HG03521 (cell line): ENCODE data around the gene TBCC.
"Not testable (repeated sequence)": the region's sequence is repeated elsewhere in the genome, so short reads cannot be mapped to it uniquely, and the experiment has no call there.

Source experiments
- ATAC-seq: cut with Tn5 transposase; IDR thresholded peaks from one replicate; pipeline ENCODE4 v1.9.1; 2021; ENCODE audit warnings: mild to moderate bottlenecking, moderate library complexity; ENCODE audit not compliant: unreplicated experiment

TBCC gene

GRCh38 chr6:42733867-42734481, 11.9 kb downstream of the TBCC start:
- ATAC-seq = not testable (repeated sequence)

- no peak for ATAC-seq
Observed at GRCh38 chr6:42729731-42730130, 16.2 kb downstream of the TBCC start.

DNA sequence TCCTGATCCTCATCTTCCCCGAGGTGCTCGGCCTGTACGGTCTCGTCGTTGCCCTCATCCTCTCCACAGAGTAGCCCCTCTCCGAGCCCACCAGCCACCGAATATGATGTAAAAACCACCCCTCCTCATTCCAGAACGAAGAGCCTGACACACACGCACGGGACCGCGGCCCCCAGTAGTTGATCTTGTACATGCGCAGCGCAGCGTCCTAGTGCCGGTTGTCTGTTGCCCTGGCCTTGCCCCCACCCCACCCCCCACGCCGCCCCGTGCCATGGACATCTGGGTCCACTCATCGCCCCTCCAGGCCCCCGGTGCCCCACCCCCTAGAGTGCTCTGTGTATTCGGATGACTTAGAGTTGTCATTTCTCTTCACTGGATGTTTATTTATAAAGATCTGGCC, 18.3 kb downstream of the TBCC start:
- ATAC-seq = no peak

DNA sequence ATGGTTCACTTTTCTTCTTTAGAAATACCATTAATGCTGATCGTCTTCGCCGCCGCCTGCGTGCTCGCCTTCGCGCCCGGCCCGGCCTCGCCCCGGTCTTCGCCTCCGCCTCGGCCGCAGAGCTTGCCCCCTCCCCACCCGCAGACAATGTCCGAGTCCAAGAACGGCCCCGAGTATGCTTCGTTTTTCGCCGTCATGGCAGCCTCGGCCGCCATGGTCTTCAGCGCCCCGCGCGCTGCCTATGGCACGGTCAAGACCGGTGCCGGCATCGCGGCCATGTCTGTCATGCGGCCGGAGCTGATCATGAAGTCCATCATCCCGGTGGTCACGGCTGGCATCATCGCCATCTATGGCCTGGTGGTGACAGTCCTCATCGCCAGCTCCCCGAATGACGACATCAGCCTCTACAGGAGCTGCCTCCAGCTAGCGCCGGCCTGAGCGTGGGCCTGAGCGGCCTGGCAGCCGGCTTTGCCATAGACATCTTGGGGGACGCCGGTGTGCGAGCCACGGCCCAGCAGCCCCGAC, 18.8 kb downstream of the TBCC start:
- no peak for ATAC-seq

DNA sequence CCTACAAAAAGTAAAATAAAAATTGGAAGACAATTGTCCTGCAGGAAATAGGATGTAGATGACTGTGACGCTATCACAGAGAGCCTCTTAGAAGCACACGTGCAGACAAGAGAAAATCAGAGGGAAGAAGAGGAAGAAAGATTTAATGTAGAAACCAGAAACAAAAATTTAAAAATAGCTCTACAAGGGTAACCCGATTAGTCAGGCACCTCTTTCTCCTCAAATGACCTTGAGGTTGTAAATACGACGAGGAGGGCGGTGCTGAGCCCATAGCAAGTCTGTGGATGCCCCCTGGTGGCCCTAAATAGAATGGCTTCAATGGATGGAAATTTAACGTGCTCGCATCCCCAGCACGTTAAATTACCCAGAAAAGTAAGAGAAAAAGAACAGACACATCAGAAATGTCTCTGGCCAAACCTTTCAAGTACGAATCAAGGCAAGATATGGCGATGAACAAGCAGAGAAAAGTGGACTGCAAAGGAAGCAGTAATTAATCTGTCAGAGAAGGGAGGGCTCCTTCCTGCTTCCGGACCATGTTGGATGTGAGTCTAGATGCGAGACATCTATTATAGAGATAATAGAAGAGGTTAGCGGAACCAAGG, 19.3 kb downstream of the TBCC start:
- peak; percentile 71 for ATAC-seq

DNA sequence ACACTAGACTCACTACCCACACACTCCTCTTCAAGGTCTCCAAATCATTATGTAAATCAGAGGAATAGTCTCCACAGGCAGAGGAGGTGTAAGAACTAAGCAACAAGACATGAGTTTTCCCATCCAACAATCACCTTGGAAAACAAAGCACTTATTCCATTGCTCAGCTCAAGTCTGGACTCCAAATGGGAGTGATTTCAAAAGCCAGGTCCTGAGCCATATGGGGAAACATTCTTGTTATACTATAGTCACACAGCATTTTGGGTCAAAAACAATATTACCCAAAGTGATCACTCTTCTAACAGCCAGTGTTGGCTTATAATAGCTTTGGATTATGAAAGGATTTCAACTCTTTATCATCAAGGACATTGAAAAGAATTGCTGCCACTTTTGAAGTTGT, 19.9 kb downstream of the TBCC start:
- no peak for ATAC-seq

DNA sequence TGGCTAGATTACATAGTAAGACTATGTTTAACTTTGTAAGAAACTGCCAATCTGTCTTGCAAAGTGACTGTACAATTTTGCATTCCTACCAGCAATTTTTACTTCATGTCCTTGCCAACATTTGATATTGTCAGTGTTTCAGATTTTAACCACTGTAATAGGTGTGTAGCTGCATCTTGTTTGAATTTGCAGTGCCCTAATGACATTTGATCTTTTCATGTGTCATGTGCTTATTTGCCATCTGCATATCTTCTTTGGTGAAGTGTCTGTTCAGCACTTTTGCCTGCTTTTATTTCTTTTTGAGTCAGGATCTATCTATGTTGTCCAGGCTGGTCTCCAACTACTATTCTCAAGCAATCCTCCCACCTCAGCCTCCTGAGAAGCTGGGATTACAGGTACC, 21.1 kb downstream of the TBCC start:
- no peak for ATAC-seq

DNA sequence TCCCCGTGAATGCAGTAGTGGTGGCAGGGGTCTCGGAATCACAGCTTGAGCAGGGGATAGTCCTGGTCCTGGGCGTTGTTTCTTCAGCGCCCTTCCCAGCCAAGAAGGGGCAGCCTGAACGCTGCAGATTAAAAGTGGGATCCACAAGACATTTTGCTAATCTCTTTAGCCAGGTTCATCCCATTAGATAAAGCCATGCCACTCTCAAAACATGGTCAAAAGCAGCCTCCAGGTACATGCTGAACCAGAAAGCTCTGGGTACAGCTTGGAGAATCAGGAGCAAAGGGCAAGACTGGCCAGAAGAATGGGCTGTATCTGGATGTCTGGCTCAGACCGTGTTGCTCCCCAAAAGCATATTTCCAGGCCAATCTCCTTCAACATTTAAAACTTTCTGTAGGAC, 23.4 kb downstream of the TBCC start, which contains the start of gene PRPH2:
TSS of gene PRPH2 (minus strand) at position 101 of the 400 bp plus-strand sequence. CDS start 263 bp downstream, outside the sequence.
- ATAC-seq = no peak

DNA sequence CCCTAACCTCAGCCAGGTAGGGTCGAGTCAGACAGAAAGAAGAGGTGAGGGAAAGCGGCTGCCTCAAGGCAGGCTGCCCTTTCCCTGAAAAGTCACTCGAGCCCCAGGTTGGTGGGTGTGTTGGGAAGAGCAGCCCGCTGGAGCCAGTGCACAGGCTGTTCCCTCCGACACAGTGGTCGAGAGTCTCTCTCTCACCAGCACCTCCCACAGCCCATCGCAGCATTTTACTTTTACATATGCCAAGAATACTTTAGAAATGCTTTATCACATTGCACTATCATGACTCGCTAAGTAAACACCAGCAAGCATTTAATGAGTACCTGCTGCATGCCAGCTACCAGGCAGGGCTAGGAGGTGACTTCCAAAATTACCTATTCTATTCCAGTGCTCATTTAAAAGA, 25.2 kb downstream of the TBCC start:
- no peak for ATAC-seq

GRCh38 chr6:42715871-42716270, 30.0 kb downstream of the TBCC start:
- ATAC-seq = no peak

GRCh38 chr6:42714098-42714761, 31.7 kb downstream of the TBCC start:
- ATAC-seq = no peak

- ATAC-seq = no peak
Observed at GRCh38 chr6:42711930-42712329, 34.0 kb downstream of the TBCC start.

GRCh38 chr6:42710316-42710715, 35.6 kb downstream of the TBCC start:
- ATAC-seq = no peak

DNA sequence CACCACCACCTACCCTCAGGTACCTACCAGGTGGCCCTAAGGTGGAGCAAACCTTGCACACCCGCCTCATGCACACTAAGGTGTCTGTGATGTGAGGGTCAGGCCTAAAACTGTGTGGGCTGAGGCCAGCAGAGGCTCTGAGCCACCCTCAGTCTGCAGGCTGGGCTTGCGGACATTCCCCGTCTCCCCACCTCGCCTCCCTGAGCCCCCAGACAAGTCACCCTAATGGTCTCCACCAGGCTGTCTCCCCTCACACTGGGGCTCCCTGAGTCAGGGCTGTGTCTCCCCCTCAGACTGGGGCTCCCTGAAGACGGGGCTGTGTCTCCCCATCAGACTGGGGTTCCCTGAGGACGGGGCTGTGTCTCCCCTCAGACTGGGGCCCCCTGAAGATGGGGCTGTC, 36.0 kb downstream of the TBCC start:
- ATAC-seq = no peak

- no peak for ATAC-seq
Observed at GRCh38 chr6:42708096-42708495, 37.8 kb downstream of the TBCC start.

- no peak for ATAC-seq
Observed at GRCh38 chr6:42707595-42707994, 38.3 kb downstream of the TBCC start.

DNA sequence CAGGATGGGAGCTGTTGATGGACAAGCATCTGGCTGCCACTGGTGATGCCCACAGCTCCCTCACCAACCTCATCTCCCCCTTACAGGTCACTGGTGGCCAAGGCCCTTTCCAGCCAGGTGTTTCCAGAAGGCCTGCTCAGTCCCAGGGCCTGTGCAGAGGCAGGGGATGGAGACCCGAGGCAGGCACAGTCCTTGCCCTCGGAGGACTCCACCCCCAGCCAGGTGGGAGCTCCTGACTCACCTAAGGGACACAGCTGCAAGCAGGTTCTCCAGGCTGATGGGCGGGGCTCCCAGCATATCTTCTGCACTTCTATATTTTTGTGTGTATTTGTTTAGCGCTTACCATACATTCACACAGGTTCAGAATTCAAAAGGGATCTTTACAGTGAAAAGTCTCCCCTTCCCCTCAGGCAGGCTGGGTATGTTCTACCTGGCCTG, 40.9 kb downstream of the TBCC start:
- ATAC-seq = no peak

DNA sequence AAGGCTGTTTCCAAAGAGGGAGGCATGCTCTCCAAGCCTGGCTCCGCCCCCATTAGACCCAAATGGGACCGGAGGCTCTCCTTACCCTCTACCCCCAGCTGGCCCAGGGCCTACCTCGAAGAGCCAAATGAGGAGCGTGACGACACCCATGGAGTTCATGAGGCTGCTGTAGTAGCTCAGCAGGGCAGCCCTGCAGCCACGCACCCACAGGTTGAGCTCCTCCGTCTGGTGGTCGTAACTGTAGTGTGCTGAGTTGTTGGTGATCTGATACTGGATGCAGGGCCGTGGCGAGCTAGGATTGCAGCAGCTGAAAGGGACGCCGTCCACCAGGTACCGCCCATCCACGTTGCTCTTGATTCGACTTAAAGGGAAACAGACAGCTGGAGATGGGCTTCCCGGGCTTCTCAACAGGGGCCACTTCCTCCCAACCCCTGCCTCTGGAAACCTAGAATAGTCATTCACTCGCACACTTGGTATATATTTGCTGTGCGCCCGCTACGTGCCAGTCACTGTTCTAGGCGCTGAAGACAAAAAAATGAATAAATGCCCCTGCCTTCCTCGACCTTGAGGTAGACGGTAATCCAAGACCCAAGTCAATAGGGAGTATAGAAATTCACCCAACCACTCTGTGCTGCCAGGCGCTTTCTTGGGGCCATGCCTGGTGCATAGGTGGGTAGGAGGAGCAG, 41.5 kb downstream of the TBCC start:
- ATAC-seq = no peak

- not testable (repeated sequence) for ATAC-seq
Observed at GRCh38 chr6:42702786-42703185, 43.1 kb downstream of the TBCC start.

- ATAC-seq = no peak
Observed at GRCh38 chr6:42702200-42702599, 43.7 kb downstream of the TBCC start.

DNA sequence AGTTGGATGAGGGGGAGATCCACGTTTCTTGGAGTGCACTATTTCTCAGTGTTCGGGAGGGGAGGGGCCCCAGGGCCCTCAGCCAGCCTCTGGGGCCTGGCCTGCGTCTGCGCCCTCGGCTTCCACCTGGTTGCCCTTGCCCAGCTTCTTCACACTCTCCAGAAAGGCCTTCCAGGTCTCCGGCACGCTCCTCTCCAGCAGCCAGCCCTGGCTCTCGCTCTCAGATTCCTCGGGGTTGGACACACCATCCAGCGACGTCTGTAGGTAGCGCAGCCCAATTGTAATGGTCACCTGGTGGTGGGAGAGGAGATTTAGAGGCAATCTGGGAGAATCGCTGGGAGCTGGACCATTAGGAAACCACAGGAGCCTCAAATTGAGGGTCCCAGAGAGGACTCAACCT, 47.7 kb downstream of the TBCC start:
- no peak for ATAC-seq
